ENCODE measurements around the gene THBD. TPM values are rescaled to one million over a fixed set of nuclear protein-coding genes. Genes with fewer than 3 reads are reported as not detected.

THBD gene
- total RNA-seq, 1 experiment from 2014 or later, result not detected

DNA sequence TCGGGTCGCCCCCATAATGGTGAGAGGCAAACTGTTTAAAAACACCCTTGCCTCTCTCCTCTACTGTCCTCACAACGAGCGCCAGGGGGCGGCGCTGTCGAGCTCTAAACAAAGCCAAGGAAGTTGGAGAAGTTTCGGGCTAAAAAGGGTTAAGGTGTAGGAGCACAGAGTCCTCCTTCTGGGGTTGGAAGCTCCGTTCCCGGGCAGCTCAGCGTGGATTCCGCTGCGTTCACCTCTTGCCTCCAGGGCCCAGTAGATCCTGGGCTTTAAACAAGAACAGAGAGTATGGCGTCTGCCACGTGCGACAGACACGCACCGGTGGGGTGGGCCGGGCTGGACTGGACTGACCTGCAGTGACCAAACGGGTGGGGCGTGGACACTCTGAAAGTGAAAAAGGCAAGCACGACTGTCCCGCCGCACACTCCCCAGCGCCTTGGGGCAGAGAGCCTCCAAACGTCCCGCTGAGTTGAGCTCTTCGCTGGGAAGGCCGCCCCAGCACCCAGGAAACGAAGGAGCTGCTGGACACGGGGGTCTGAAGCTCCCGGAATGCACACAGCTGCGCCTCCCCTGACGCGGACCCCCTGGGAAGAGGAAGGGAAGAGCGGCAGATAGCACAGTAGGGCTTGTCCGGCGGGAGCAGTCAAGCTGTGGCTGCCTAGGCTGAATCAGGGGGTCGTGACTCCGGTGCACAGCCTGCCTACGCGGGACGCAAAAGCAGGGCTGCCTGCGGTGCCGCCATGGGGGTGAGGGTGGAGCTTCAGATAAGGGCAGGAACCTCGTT is 1.6 kb upstream of the THBD start:
- Histone ChIP-seq H3K9me3 (ENCODE audit: low read length) (no peaks in the 10 kb centered on the region), H3K27me3 (ENCODE audit: low read length) (no peaks in the 10 kb centered on the region), H3K36me3 (ENCODE audit: insufficient read depth, low read length) (no peaks in the 10 kb centered on the region), H3K4me3 (ENCODE audit: low read length) (no peak overlapping the region), H4K20me1 (ENCODE audit: insufficient read depth, low read depth, low read length) (no peaks in the 10 kb centered on the region), H3K9me2 (replicated peaks; ENCODE audit: insufficient read depth, low read length) (no peaks in the 10 kb centered on the region), H3K79me2 (ENCODE audit: low read length) (no peaks in the 10 kb centered on the region), H3K4me2 (ENCODE audit: low read depth, low read length, poor library complexity, severe bottlenecking) (no peak overlapping the region), H3K9ac (ENCODE audit: low read length) (no peak overlapping the region), H2AFZ (ENCODE audit: low read length) (no peak overlapping the region), H3K27ac (ENCODE audit: low read length) (no peak overlapping the region), H3K4me1 (ENCODE audit: low read length) (no peaks in the 10 kb centered on the region)
- peak; percentile 74 for DNase-seq

- H2AFZ ChIP-seq (ENCODE audit: low read length), result no peak overlapping the region
- no peak overlapping the region for H3K27ac ChIP-seq (ENCODE audit: low read length)
- H3K9me3 ChIP-seq (ENCODE audit: low read length), result no peaks in the 10 kb centered on the region
- H3K27me3 ChIP-seq (ENCODE audit: low read length), result no peaks in the 10 kb centered on the region
- H3K4me3 ChIP-seq (ENCODE audit: low read length), result no peak overlapping the region
- H3K9ac ChIP-seq (ENCODE audit: low read length), result no peak overlapping the region
- no peaks in the 10 kb centered on the region for H3K9me2 ChIP-seq (replicated peaks; ENCODE audit: insufficient read depth, low read length)
- no peak for DNase-seq
- no peaks in the 10 kb centered on the region for H3K79me2 ChIP-seq (ENCODE audit: low read length)
- no peaks in the 10 kb centered on the region for H3K36me3 ChIP-seq (ENCODE audit: insufficient read depth, low read length)
- no peak overlapping the region for H3K4me2 ChIP-seq (ENCODE audit: low read depth, low read length, poor library complexity, severe bottlenecking)
- no peaks in the 10 kb centered on the region for H3K4me1 ChIP-seq (ENCODE audit: low read length)
- H4K20me1 ChIP-seq (ENCODE audit: insufficient read depth, low read depth, low read length), result no peaks in the 10 kb centered on the region
These were observed 785 bp upstream of the THBD start for GRCh38 chr20:23050076-23050838.

DNA sequence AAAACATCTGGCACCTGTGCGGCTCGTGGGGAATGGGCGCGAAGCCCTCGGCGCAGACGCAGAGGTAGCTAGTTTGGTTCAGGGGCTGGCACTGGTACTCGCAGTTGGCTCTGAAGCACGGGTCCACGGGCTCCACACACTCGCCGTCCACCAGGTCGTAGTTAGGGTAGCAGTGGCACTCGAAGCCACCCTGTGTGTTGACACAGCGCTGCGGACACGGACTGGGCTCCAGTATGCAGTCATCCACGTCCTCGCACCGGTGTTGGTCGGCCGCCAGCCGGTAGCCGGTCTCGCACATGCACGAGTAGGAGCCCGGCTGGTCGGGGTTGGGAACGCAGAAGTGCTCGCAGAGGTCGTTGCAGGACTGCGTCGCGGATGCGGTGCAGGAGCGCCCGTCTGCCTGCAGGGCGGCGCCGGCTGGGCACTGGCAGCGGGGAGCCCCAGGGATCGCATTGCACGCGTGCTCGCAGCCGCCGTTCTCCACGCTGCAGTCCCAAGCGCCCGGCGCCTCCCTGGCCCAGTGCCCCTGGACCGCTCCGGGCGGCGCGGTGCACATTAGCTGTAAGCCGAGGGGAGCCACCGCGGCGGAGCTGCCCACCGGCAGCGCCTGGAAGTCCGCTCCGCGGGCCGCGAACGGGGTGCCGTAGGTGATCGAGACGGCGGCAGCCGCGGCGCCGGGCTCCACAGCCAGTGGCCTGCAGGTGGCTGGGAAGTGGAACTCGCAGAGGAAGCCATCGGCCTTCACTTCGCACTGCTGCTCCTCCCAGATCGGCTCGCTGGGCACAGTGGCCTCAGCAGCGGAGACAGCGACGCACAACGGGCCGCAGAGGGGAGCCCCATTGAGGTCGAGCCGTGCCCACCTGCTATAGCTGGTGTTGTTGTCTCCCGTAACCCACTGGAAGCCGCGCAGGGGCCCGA is 930 bp downstream of the THBD start:
- DNase-seq, result no peak
- Histone ChIP-seq H3K4me2 (ENCODE audit: low read depth, low read length, poor library complexity, severe bottlenecking) (no peak overlapping the region), H3K79me2 (ENCODE audit: low read length) (no peaks in the 10 kb centered on the region), H2AFZ (ENCODE audit: low read length) (no peak overlapping the region), H3K9ac (ENCODE audit: low read length) (no peak overlapping the region), H4K20me1 (ENCODE audit: insufficient read depth, low read depth, low read length) (no peaks in the 10 kb centered on the region), H3K4me1 (ENCODE audit: low read length) (no peaks in the 10 kb centered on the region), H3K4me3 (ENCODE audit: low read length) (no peak overlapping the region), H3K36me3 (ENCODE audit: insufficient read depth, low read length) (no peaks in the 10 kb centered on the region), H3K27ac (ENCODE audit: low read length) (no peak overlapping the region), H3K9me3 (ENCODE audit: low read length) (no peaks in the 10 kb centered on the region), H3K27me3 (ENCODE audit: low read length) (no peaks in the 10 kb centered on the region), H3K9me2 (replicated peaks; ENCODE audit: insufficient read depth, low read length) (no peaks in the 10 kb centered on the region)

DNA sequence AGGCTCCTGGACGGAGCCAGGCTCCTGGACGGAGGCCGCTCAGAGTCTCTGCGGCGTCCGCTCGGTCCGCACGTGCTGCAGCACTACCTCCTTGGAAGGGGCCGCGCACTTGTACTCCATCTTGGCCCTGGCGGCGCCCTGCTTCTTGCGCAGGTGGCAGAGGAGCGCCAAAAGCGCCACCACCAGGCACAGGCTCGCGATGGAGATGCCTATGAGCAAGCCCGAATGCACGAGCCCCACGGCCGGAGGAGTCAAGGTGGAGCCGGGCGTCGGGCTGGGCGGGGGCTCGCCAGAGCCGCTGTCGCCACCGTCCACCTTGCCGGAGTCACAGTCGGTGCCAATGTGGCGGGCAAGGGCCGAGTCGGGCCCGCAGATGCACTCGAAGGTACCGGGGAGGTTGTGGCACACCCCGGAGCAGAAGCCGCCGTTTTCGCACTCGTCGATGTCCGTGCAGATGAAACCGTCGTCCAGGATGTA is 1.7 kb downstream of the THBD start:
- Histone ChIP-seq H4K20me1 (ENCODE audit: insufficient read depth, low read depth, low read length) (no peaks in the 10 kb centered on the region), H3K36me3 (ENCODE audit: insufficient read depth, low read length) (no peaks in the 10 kb centered on the region), H3K4me1 (ENCODE audit: low read length) (no peaks in the 10 kb centered on the region), H2AFZ (ENCODE audit: low read length) (no peak overlapping the region), H3K27me3 (ENCODE audit: low read length) (no peaks in the 10 kb centered on the region), H3K4me3 (ENCODE audit: low read length) (no peak overlapping the region), H3K9ac (ENCODE audit: low read length) (no peak overlapping the region), H3K4me2 (ENCODE audit: low read depth, low read length, poor library complexity, severe bottlenecking) (no peak overlapping the region), H3K9me2 (replicated peaks; ENCODE audit: insufficient read depth, low read length) (no peaks in the 10 kb centered on the region), H3K27ac (ENCODE audit: low read length) (no peak overlapping the region), H3K9me3 (ENCODE audit: low read length) (no peaks in the 10 kb centered on the region), H3K79me2 (ENCODE audit: low read length) (no peaks in the 10 kb centered on the region)
- no peak for DNase-seq

GRCh38 chr20:23047001-23047737 is 2.3 kb downstream of the THBD start:
- Histone ChIP-seq H3K4me1 (ENCODE audit: low read length) (no peaks in the 10 kb centered on the region), H4K20me1 (ENCODE audit: insufficient read depth, low read depth, low read length) (no peaks in the 10 kb centered on the region), H3K79me2 (ENCODE audit: low read length) (no peaks in the 10 kb centered on the region), H3K9ac (ENCODE audit: low read length) (no peak overlapping the region), H3K9me3 (ENCODE audit: low read length) (no peaks in the 10 kb centered on the region), H3K4me2 (ENCODE audit: low read depth, low read length, poor library complexity, severe bottlenecking) (no peak overlapping the region), H3K27me3 (ENCODE audit: low read length) (no peaks in the 10 kb centered on the region), H3K4me3 (ENCODE audit: low read length) (no peak overlapping the region), H3K9me2 (replicated peaks; ENCODE audit: insufficient read depth, low read length) (no peaks in the 10 kb centered on the region), H3K36me3 (ENCODE audit: insufficient read depth, low read length) (no peaks in the 10 kb centered on the region), H2AFZ (ENCODE audit: low read length) (no peak overlapping the region), H3K27ac (ENCODE audit: low read length) (no peak overlapping the region)
- no peak for DNase-seq

GRCh38 chr20:23046431-23046830 is 3.0 kb downstream of the THBD start:
- no peaks in the 10 kb centered on the region for H3K79me2 ChIP-seq (ENCODE audit: low read length)
- no peak for DNase-seq
- H3K9ac ChIP-seq (ENCODE audit: low read length), result no peak overlapping the region
- H2AFZ ChIP-seq (ENCODE audit: low read length), result no peak overlapping the region
- no peaks in the 10 kb centered on the region for H3K36me3 ChIP-seq (ENCODE audit: insufficient read depth, low read length)
- no peaks in the 10 kb centered on the region for H3K9me2 ChIP-seq (replicated peaks; ENCODE audit: insufficient read depth, low read length)
- H3K4me3 ChIP-seq (ENCODE audit: low read length), result no peak overlapping the region
- peaks cover 4% of the 10 kb centered on the region for H3K4me1 ChIP-seq (ENCODE audit: low read length)
- H3K4me2 ChIP-seq (ENCODE audit: low read depth, low read length, poor library complexity, severe bottlenecking), result no peak overlapping the region
- H3K27ac ChIP-seq (ENCODE audit: low read length), result no peak overlapping the region
- H3K27me3 ChIP-seq (ENCODE audit: low read length), result no peaks in the 10 kb centered on the region
- no peaks in the 10 kb centered on the region for H3K9me3 ChIP-seq (ENCODE audit: low read length)
- H4K20me1 ChIP-seq (ENCODE audit: insufficient read depth, low read depth, low read length), result no peaks in the 10 kb centered on the region

- H4K20me1 ChIP-seq (ENCODE audit: insufficient read depth, low read depth, low read length), result no peaks in the 10 kb centered on the region
- DNase-seq, result peak; percentile 43
- no peaks in the 10 kb centered on the region for H3K79me2 ChIP-seq (ENCODE audit: low read length)
- H3K9me2 ChIP-seq (replicated peaks; ENCODE audit: insufficient read depth, low read length), result no peaks in the 10 kb centered on the region
- no peak overlapping the region for H3K27ac ChIP-seq (ENCODE audit: low read length)
- no peaks in the 10 kb centered on the region for H3K27me3 ChIP-seq (ENCODE audit: low read length)
- H2AFZ ChIP-seq (ENCODE audit: low read length), result no peak overlapping the region
- no peak overlapping the region for H3K4me3 ChIP-seq (ENCODE audit: low read length)
- H3K9me3 ChIP-seq (ENCODE audit: low read length), result no peaks in the 10 kb centered on the region
- H3K9ac ChIP-seq (ENCODE audit: low read length), result no peak overlapping the region
- no peak overlapping the region for H3K4me2 ChIP-seq (ENCODE audit: low read depth, low read length, poor library complexity, severe bottlenecking)
- H3K36me3 ChIP-seq (ENCODE audit: insufficient read depth, low read length), result no peaks in the 10 kb centered on the region
- H3K4me1 ChIP-seq (ENCODE audit: low read length), result peaks cover 18% of the 10 kb centered on the region
These were observed 6.1 kb downstream of the THBD start for GRCh38 chr20:23043376-23043775.

Measured in Karpas-422 (cell line).